A549 (cell line): ENCODE data around the gene HECTD3. TPM values are rescaled to one million over a fixed set of nuclear protein-coding genes. Genes with fewer than 3 reads are reported as not detected.
A peak's percentile ranks its signal among the peaks of the same experiment; 100 is the strongest.

Experiments
- ATAC-seq, 2 experiments: fragments of 200-7000 bp in 1 of 2; fragments of >200 bp in 1 of 2; cut with Nextera tagmentation in 1 of 2; cut with Tn5 transposase in 1 of 2; 3 replicates each; pipeline versions ENCODE4 v1.8.0 to v1.9.1; 2018 to 2020; ENCODE audit warnings: mild to moderate bottlenecking in 1 of 2, moderate library complexity in 1 of 2
- CTCF ChIA-PET: fragments of 300-600 bp; sonication (Branson Sonifier 250); formaldehyde crosslinking; extraction: SDS; loops from one replicate; lab custom pipeline; 2021; ENCODE audit warnings: antibody characterized with exemption, inconsistent platforms; lab: Yijun Ruan, JAX
- POLR2A ChIA-PET: fragments of 350-600 bp; formaldehyde crosslinking; extraction: SDS; loops from one replicate; lab custom pipeline; 2021; ENCODE audit warnings: antibody characterized with exemption, inconsistent platforms; lab: Yijun Ruan, JAX
- DNase-seq, 2 experiments: peaks; one replicate each; pipeline versions ENCODE4 v3.0.0 to v3.0.0-alpha.2; 2011 to 2016; ENCODE audit warnings: low read depth in 1 of 2, low spot score in 1 of 2
- FAIRE-seq: peaks from 2 replicates; lab custom pipeline; 2011; peaks lifted over from hg19 to GRCh38; lab: Jason Lieb, UNC
- H3K27ac ChIP-seq, 2 experiments: fragments of >200 bp; sonication (Bioruptor Twin); formaldehyde crosslinking; 3 replicates each; pipeline ENCODE4 v1.5.1; 2016 to 2017
- H3K4me1 ChIP-seq: fragments of >200 bp; sonication (Bioruptor Twin); formaldehyde crosslinking; 3 replicates; pipeline ENCODE4 v1.6.1; 2016
- H3K4me2 ChIP-seq: fragments of >200 bp; sonication (Bioruptor Twin); formaldehyde crosslinking; 3 replicates; pipeline ENCODE4 v1.6.1; 2016
- H3K4me3 ChIP-seq: fragments of >200 bp; sonication (Bioruptor Twin); formaldehyde crosslinking; 3 replicates; pipeline ENCODE4 v1.5.1; 2016
- H3K9me3 ChIP-seq: fragments of >200 bp; sonication (Bioruptor Twin); formaldehyde crosslinking; 3 replicates; pipeline ENCODE4 v1.6.1; 2016
- BHLHE40 ChIP-seq: IDR thresholded peaks from 2 replicates; pipeline ENCODE4 v1.6.1; 2012; ENCODE audit warnings: low read depth, low read length, inconsistent platforms
- CBX2 ChIP-seq: fragments of 200-600 bp; sonication (generic); IDR thresholded peaks from 2 replicates; pipeline ENCODE4 v1.6.1; 2016; ENCODE audit warnings: low read depth, mild to moderate bottlenecking, borderline replicate concordance
- CHD2 ChIP-seq: fragments of 150-350 bp; IDR thresholded peaks from 2 replicates; pipeline ENCODE4 v1.6.1; 2014; ENCODE audit warnings: low read length; ENCODE audit not compliant: partially characterized antibody
- EP300 ChIP-seq, 2 experiments: fragments of >200 bp; sonication (Bioruptor Twin); formaldehyde crosslinking; IDR thresholded peaks; 2 replicates in 1 of 2; 3 replicates in 1 of 2; pipeline ENCODE4 v1.6.1; 2016 to 2017
- HDAC2 ChIP-seq: fragments of 200-600 bp; sonication (generic); IDR thresholded peaks from 2 replicates; pipeline ENCODE4 v1.6.1; 2016
- HMGXB4 ChIP-seq: fragments of 250-450 bp; sonication (Bioruptor Pico); IDR thresholded peaks from 2 replicates; pipeline ENCODE4 v1.5.0; 2021; ENCODE audit warnings: mild to moderate bottlenecking, moderate library complexity, borderline replicate concordance
- HOXB5 ChIP-seq: fragments of 250-450 bp; sonication (Bioruptor Pico); IDR thresholded peaks from 2 replicates; pipeline ENCODE4 v1.5.0; 2020; ENCODE audit warnings: mild to moderate bottlenecking, moderate library complexity
- KDM1A ChIP-seq: fragments of 200-600 bp; sonication (generic); IDR thresholded peaks from 2 replicates; pipeline ENCODE4 v1.6.1; 2016; ENCODE audit warnings: low read depth, mild to moderate bottlenecking
- PHF8 ChIP-seq: fragments of 200-600 bp; sonication (generic); IDR thresholded peaks from 2 replicates; pipeline ENCODE4 v1.6.1; 2016; ENCODE audit warnings: low read depth, mild to moderate bottlenecking, antibody characterized with exemption, moderate library complexity, borderline replicate concordance
- POLR2A ChIP-seq: IDR thresholded peaks from 2 replicates; pipeline ENCODE4 v1.6.1; 2012; ENCODE audit warnings: mild to moderate bottlenecking, low read length
- RAD21 ChIP-seq, 2 experiments: fragments of >200 bp in 1 of 2; sonication (Bioruptor Twin) in 1 of 2; formaldehyde crosslinking in 1 of 2; IDR thresholded peaks in 1 of 2; conservative IDR thresholded peaks in 1 of 2; 2 replicates in 1 of 2; 3 replicates in 1 of 2; pipeline ENCODE4 v1.6.1; 2012 to 2018; ENCODE audit warnings: inconsistent platforms in 1 of 2
- RFX5 ChIP-seq: fragments of 450-650 bp; IDR thresholded peaks from 2 replicates; pipeline ENCODE4 v1.7.1; 2014; ENCODE audit warnings: antibody characterized with exemption, mild to moderate bottlenecking, moderate library complexity
- SMC3 ChIP-seq: fragments of >200 bp; sonication (Bioruptor Twin); formaldehyde crosslinking; IDR thresholded peaks from 3 replicates; pipeline ENCODE4 v1.6.1; 2018; ENCODE audit warnings: inconsistent platforms
- TP53 ChIP-seq: fragments of 250-450 bp; sonication (Bioruptor Pico); IDR thresholded peaks from 2 replicates; pipeline ENCODE4 v1.5.0; 2021; ENCODE audit warnings: mild to moderate bottlenecking, moderate library complexity
- USF2 ChIP-seq: fragments of 450-650 bp; IDR thresholded peaks from 2 replicates; pipeline ENCODE4 v1.6.1; 2014; ENCODE audit warnings: antibody characterized with exemption
- ZFP36 ChIP-seq: fragments of 450-650 bp; IDR thresholded peaks from 2 replicates; pipeline ENCODE4 v1.6.1; 2014; ENCODE audit warnings: borderline replicate concordance; ENCODE audit not compliant: partially characterized antibody
- WGBS: methylation state at CpG from one replicate; pipeline ENCODE4 v1.1.6; 2017; ENCODE audit errors: missing lambda C conversion rate; 5-methylcytosine and 5-hydroxymethylcytosine counted together
- polyA plus RNA-seq, 4 experiments: library from polyadenylated mRNA; depleted of rRNA in 3 of 4; stranded (reverse); fragments of >200 nt; fragmentation: RNase III in 1 of 4; extraction: RNeasy Plus Mini Kit Qiagen cat#74134 plus additional on column Dnase treatment in 1 of 4; gene quantifications; 2 replicates in 3 of 4; 3 replicates in 1 of 4; pipeline ENCODE4 v1.2.3, GENCODE V29; 2011 to 2017
- TF ChIP-seq, protein P1 (sequence below): fragments of 200-600 bp; sonication (generic); IDR thresholded peaks from 2 replicates; pipeline ENCODE4 v1.6.1; 2016; ENCODE audit warnings: antibody characterized with exemption, mild to moderate bottlenecking, moderate library complexity
- TF ChIP-seq, protein P2 (sequence below): fragments of >200 bp; sonication (Bioruptor Twin); formaldehyde crosslinking; IDR thresholded peaks from 3 replicates; pipeline ENCODE4 v1.5.1; 2016

The HECTD3 gene
- polyA plus RNA-seq, 2 of the 4 experiments (the other 2 are of a cell fraction), result 19.6 to 24.2 TPM

DNA sequence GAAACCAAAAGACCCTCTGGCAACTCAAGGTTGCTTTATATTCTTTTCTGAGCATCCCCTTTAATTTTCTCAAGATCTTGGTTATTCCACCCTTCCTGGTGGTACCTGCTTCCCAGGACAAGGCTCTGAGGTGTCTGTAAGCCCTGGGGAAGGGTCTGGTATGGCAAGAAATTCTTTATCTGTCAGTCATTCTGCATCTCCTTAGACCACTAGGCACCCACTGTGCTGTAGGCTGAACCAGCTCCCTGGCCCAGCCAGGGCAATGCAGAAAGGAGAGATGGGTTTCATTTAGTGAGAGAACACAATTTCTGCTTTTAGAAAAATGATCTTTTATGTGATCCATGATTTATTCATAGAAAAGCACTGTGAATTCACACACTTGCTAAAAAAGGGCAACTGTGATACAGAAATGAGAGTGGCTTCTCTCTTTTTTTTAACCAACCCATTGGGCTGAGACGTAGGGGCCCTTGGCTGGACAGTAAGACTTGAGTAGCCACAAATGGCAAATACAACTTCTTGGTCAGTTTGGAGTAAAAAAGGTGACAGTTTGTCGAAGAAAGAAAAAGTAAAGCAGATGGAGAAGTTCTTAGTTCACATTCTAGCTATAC lies 5.1 kb upstream of the HECTD3 start (continued):
- TF ChIP-seq BHLHE40 (no peak), CBX2 (no peak), HDAC2 (no peak), RFX5 (no peak)

DNA sequence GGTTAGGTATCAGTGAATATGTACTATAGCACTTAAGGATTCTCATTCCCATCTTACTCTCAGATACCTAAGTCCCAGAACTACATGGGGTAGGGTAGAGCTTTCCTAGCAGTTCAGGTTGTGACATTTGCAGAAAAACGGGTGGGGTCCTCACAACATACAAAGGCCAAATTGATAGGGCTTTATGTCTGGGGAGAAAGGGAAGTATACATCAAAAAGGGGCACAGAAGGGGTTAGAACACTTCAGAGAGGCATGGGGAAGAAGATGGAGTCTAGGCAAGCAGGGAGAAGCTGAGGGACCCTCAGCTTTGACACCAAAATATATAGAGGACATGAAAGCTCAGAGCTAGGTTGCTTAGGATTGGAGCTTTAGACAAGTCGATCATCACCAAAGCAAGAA lies 4.6 kb upstream of the HECTD3 start:
- peaks cover 5% of the 10 kb centered on the region; the same call in 2 of the 3 replicates for H3K4me1 ChIP-seq
- 2% methylated on average over 2 of the region's 2 CpGs for WGBS
- TF ChIP-seq, protein P1, sequence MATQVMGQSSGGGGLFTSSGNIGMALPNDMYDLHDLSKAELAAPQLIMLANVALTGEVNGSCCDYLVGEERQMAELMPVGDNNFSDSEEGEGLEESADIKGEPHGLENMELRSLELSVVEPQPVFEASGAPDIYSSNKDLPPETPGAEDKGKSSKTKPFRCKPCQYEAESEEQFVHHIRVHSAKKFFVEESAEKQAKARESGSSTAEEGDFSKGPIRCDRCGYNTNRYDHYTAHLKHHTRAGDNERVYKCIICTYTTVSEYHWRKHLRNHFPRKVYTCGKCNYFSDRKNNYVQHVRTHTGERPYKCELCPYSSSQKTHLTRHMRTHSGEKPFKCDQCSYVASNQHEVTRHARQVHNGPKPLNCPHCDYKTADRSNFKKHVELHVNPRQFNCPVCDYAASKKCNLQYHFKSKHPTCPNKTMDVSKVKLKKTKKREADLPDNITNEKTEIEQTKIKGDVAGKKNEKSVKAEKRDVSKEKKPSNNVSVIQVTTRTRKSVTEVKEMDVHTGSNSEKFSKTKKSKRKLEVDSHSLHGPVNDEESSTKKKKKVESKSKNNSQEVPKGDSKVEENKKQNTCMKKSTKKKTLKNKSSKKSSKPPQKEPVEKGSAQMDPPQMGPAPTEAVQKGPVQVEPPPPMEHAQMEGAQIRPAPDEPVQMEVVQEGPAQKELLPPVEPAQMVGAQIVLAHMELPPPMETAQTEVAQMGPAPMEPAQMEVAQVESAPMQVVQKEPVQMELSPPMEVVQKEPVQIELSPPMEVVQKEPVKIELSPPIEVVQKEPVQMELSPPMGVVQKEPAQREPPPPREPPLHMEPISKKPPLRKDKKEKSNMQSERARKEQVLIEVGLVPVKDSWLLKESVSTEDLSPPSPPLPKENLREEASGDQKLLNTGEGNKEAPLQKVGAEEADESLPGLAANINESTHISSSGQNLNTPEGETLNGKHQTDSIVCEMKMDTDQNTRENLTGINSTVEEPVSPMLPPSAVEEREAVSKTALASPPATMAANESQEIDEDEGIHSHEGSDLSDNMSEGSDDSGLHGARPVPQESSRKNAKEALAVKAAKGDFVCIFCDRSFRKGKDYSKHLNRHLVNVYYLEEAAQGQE, result no peak
- TF ChIP-seq HMGXB4 (CRISPR knock-in tag) (no peak), KDM1A (no peak)
- no peak overlapping the region for H3K27ac ChIP-seq
- POLR2A ChIA-PET, result interaction anchor here (1.4 kb wide), 1 partner anchor 287 kb away, joined by 3 read pairs; no protein-coding TSS in a partner anchor
- no peak overlapping the region for H3K4me3 ChIP-seq
- no peaks in the 10 kb centered on the region for H3K9me3 ChIP-seq
- no peak for FAIRE-seq
- no peak for ATAC-seq
- no peak for DNase-seq
- CTCF ChIA-PET, result interaction anchor here (2.7 to 20.8 kb wide), 3 partner anchors 11 to 478 kb away, joined by 23 to 488 read pairs (median 56); partner anchors contain the start of gene TESK2
- H3K4me2 ChIP-seq, result no peak overlapping the region

DNA sequence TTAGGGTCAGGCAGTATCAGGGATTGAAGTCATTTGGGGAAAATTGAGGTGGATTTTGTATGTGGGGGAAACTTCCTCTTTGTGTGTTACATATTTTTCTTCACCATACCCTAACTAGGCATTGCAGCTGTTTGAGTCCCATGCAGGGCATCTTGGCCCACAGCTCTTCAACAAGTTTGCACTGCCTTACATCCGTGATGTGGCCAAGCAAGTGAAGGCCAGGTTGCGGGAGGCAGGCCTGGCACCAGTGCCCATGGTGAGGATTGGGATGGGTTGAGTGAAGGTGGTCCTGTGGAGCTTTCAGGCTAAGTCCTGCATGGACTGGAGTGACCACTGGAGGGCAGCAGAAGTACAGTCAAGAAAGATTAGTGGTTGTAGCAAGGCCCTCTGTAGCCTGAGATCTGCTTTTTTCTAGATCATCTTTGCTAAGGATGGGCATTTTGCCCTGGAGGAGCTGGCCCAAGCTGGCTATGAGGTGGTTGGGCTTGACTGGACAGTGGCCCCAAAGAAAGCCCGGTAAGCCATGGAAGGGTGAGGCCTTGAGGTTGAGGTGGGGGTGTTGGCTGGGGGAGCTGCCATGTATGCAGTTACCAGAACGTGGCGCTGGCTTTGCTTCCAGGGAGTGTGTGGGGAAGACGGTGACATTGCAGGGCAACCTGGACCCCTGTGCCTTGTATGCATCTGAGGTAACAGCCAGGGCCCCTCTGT lies 3.4 kb upstream of the HECTD3 start:
- CTCF ChIA-PET, result interaction anchor here (0.6 to 20.8 kb wide), 47 partner anchors 10 to 783 kb away, joined by 3 to 488 read pairs (median 4); partner anchors contain the start of genes CCDC163, EIF2B3, MMACHC and MUTYH
- Histone ChIP-seq H3K4me3 (no peak overlapping the region), H3K4me2 (no peak overlapping the region), H3K4me1 (peaks cover 8% of the 10 kb centered on the region; the same call in 2 of the 3 replicates), H3K9me3 (no peaks in the 10 kb centered on the region), H3K27ac (no peak overlapping the region)
- no peak for FAIRE-seq
- POLR2A ChIA-PET, result interaction anchor here (0.9 to 1.8 kb wide), 4 partner anchors 286 to 506 kb away, joined by 3 to 29 read pairs (median 4); no protein-coding TSS in a partner anchor
- peak; percentile 68 to 82 for DNase-seq
- WGBS, result 57% methylated on average over 5 of the region's 6 CpGs
- no peak for TF ChIP-seq PHF8
- no peak for TF ChIP-seq HOXB5 (CRISPR knock-in tag)
- peak; percentile 87 to 88 for TF ChIP-seq RAD21 (conservative IDR thresholded peaks at IDR 0.05 in 1 of 2, IDR thresholded peaks at IDR 0.05 in 1 of 2)
- TF ChIP-seq TP53, result no peak
- TF ChIP-seq ZFP36, result no peak
- TF ChIP-seq EP300 (IDR thresholded peaks at IDR 0.05), result no peak
- no peak for TF ChIP-seq USF2
- no peak for TF ChIP-seq POLR2A
- no peak for TF ChIP-seq CHD2
- TF ChIP-seq KDM1A, result no peak
- TF ChIP-seq, protein P2, sequence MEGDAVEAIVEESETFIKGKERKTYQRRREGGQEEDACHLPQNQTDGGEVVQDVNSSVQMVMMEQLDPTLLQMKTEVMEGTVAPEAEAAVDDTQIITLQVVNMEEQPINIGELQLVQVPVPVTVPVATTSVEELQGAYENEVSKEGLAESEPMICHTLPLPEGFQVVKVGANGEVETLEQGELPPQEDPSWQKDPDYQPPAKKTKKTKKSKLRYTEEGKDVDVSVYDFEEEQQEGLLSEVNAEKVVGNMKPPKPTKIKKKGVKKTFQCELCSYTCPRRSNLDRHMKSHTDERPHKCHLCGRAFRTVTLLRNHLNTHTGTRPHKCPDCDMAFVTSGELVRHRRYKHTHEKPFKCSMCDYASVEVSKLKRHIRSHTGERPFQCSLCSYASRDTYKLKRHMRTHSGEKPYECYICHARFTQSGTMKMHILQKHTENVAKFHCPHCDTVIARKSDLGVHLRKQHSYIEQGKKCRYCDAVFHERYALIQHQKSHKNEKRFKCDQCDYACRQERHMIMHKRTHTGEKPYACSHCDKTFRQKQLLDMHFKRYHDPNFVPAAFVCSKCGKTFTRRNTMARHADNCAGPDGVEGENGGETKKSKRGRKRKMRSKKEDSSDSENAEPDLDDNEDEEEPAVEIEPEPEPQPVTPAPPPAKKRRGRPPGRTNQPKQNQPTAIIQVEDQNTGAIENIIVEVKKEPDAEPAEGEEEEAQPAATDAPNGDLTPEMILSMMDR, result peak; percentile 77
- peak; percentile 85 for TF ChIP-seq SMC3
- no peak for TF ChIP-seq HDAC2
- ATAC-seq, result peak; percentile 48 to 55; a peak in 4 of 6 replicates
